SW 1271 (cell line): ENCODE data around the gene CHST9.

ENCODE experiments used
- DNase-seq, 2 experiments: peaks; one replicate each; lab custom pipeline; 2025; lab: John Stamatoyannopoulos, UW

Gene CHST9

GRCh38 chr18:27081701-27082100 is 103.4 kb downstream of the CHST9 start:
- DNase-seq = no peak

- DNase-seq = no peak
Observed at GRCh38 chr18:27075828-27076227, 109.3 kb downstream of the CHST9 start.

DNA sequence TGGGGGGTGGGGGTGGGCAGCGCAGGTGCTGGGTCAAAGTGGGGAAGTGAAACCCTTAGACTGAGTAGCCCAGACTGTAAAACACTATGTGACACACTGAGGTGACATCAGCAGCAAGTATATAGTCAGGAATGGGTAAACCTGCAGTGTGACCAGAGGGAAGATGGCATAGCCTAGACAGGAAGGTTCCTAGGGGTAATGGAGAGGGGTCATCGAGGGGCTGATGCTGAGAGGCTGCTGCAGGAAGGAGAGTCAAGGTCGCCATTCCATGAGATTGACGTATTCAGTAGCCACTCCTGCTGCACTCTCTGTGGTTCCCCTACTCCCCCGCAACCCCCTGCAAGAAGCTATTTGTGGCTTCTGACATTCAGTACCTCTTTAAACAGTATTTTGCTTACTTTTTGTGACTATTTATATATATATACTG is 111.7 kb downstream of the CHST9 start:
- no peak for DNase-seq

DNA sequence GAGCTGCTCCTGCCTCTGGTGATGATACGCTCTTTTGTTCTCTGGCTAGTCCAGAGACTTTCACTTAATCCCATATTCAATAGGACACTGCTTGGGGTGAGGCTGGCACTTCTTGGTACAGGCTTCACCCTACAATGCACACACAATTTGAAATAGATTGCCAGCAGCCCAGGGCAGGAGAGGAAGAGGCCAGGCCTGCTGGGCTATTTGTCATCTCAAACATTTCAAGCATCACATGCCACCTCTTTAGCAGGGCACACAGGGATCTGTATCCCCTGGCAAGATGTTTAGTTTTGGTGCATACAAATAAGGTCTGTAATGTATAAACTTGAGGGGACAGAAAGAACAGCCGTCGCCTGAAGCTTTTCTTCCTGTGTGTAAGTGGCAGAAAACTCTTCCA is 120.4 kb downstream of the CHST9 start:
- no peak for DNase-seq

DNA sequence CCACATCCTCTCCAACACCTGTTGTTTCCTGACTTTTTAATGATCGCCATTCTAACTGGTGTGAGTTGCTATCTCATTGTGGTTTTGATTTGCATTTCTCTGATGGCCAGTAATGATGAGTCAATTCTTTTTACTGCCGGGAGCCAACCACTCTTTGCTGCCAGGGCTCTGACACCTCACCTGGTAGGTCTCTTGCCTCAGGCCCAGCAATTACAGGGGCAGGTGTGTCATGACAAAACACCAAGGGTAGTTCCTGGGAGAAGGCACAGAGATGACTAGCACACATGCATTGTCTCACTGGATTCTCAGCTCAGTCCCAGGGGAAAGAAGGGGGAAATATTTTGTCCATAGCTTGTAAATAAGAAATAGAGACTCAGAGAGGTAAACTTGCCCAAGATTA is 122.3 kb downstream of the CHST9 start:
- no peak for DNase-seq

DNA sequence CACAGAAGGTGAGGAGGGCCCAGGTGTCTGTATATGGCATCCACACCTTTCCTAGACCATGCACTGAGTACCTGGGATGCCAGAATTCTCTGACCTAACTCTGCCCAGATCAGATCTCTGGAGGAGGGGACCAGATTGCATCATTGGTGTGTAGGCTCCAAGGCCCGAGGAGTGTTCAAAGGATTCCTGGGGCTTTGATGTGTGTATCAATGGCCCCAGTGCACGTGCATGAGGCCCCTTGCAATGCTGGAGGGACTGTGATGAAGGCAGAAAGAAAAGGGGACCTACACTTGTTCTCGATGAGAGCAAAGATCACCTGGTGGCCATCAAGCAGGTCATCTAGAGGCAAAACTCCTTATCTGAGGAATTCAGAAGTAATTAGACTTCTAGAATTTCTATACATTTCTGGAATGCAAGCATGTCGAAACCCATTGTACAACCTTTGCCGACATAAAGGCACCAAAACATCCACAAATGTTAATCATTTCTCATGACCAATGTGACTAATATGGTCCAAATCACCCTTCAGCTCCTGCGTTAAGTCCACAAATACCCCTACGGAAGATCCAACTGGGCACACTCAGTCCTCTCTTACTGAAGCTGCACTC is 123.5 kb downstream of the CHST9 start:
- DNase-seq = no peak

DNA sequence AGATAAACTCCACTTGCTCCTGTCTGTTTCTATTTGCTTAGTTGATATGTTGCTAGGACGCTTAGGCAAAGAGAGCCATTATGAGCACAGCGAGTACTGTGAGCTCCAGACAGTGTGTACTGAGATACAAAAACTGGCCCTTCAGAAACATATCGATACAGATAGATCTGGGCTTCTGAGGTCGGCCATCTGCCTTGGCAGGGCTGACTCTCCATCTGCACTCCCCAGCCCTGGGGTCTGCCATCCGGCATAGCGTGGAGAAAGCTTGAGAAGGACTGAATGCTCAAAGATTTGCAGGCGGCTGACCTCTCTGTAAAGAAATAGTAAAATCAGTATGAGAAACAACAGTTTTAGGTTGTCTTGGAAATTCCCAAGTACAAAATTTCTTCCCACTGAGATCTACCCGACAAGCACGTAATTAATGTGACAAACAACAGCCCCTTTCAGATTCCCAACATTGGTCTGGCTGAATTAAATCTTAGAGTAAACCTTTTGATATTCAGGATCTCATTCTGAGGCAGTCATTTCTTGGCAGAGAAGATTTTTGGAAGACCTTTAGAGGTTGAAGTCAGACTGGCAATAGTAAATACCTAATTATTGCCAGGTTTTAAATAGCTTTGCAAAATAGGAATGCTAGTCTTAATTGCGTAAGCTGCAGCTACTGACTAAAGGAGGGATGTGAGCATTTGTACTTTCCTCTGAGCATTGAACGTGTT is 127.4 kb downstream of the CHST9 start:
- no peak for DNase-seq

DNA sequence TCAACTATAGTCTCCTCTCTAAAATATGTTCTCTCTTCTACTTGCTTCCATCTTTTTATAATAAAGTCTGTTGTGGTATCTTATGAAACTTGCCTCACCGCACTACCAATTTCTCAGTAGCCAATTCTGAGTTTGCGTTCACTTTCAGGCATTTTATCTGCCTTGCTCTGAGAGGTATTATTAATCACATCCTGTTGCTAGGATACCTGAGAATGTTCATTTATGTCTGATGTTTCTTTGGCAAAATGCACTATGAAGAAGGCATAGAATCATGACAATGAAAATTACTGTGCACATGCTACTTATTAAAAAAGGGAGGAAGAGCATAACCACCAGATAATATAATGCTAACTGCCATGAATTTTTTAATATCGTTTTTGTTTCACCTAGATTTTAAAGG is 130.2 kb downstream of the CHST9 start:
- DNase-seq = no peak

DNA sequence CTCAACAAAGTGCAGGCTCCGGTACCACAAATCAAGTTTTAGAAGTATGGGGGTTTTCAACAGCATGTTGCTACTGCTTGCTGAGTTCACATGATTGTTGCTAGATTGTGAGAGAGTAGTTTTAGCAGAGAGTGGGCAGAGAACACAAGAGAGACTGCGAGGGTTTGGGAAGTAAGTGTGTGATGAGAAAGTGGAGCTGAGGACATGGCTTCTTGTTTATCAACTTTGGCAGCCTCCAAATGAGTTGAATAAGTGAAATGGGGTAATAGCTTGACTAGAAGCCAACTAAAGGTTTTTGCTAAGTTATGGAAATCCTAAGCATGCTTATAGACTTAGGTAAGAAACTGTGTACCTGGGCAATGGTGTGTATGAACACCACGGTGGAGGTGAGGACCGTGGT is 135.1 kb downstream of the CHST9 start:
- DNase-seq = no peak

GRCh38 chr18:27045342-27045741 is 139.8 kb downstream of the CHST9 start:
- no peak for DNase-seq

- DNase-seq = no peak
Observed at GRCh38 chr18:27042177-27042576, 142.9 kb downstream of the CHST9 start.

GRCh38 chr18:27040796-27041195 is 144.3 kb downstream of the CHST9 start:
- no peak for DNase-seq

DNA sequence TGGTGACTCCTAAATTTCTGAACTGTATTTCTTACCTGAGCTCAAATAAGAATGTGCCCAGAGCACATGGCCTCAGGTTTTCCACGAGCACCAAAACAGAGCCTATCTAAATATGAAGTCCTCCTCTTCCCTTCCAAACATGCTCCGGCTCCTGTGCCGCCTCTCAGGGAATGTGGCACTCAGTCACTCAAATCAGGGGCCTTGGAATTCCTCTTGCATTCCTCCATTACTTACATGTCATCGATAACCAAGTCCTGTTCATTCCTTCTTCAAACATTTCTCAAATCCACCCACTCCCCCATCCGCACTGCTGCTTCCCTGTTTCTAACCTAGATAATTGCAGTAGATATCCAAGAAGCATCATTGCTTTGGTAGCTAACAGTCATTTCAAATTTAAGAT is 151.4 kb downstream of the CHST9 start:
- DNase-seq = no peak

- no peak for DNase-seq
Observed at GRCh38 chr18:27030421-27030820, 154.7 kb downstream of the CHST9 start.

- no peak for DNase-seq
Observed at GRCh38 chr18:27022477-27022876, 162.6 kb downstream of the CHST9 start.

GRCh38 chr18:27017901-27018500 is 167.1 kb downstream of the CHST9 start:
- peak in 1 of 2 experiments; percentile 35 for DNase-seq

DNA sequence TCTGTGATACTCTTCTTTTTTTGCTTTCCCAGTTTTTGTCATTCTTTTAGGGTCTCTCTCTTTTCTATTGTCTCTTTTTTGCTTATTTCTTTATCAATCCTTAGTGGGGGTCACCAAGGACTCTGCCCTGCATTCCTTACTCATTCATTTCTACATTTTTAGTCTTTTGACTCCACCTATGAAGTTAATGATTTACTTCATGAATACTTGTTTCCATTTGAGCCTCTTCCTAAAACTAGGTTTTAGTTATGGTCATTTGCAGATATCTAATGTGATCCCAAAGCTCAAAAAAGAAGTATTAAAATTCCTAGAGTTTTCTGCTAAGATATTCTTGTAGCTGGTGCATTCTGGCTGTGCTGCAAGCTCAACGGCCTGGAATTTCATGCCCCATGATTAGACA is 170.3 kb downstream of the CHST9 start:
- no peak for DNase-seq

DNA sequence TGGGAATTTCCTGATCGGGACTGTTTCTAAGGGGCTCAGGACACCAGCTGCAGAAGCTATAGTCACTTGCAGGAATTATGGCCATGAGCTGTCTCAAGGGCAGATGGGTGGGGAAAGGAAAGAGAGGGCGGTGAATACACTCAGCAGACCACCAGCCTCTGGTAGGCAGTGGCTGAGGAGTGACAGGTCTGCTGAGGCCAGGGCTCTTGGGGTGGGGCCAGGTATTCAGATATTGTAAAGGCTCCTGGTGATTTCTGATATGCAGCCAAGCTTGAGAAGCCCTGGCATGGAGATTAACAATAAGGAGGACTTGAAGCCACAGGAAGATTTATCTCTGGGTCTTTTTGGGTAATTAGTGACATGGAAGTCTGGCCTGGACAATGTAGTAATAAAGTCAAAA is 174.3 kb downstream of the CHST9 start:
- no peak for DNase-seq

DNA sequence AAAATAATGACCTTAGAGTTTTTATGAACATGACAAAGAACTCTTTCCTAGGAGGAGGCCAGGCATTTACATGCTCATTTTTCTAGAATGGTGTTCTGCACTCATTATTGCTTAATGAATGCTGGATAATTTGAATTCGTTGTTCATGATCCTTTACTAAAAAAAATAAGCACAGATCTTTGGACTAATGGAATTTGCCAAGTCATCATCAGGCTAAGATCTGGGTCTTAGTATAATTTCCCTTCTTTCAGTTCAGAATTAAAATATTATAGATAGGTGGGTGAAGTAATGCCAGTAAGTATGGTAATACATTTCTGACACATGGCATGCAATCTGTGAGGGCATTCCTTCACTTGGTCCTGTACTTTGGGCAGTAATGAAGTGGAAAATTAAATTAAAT is 175.8 kb downstream of the CHST9 start:
- DNase-seq = no peak

DNA sequence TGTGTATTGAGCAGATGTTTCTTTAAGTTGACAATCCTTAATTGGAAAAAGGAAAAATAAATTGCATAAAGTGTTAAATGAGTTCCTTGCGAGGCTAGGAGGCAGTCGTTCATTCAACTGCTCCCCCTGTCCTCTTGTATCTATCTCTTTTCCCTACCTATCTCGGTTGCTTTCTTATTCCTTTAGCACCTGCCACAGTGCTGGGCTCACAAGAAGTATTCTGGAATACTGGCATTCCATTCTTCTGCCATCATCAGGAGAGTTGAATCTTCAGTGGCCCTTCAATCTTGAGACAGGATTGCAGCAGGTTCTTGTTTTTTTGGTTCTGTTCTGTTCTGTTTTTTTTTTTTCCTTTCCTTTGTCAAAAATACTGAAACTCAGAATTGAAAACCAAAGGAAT is 176.5 kb downstream of the CHST9 start:
- no peak for DNase-seq

GRCh38 chr18:27007880-27008279 is 177.2 kb downstream of the CHST9 start:
- no peak for DNase-seq

DNA sequence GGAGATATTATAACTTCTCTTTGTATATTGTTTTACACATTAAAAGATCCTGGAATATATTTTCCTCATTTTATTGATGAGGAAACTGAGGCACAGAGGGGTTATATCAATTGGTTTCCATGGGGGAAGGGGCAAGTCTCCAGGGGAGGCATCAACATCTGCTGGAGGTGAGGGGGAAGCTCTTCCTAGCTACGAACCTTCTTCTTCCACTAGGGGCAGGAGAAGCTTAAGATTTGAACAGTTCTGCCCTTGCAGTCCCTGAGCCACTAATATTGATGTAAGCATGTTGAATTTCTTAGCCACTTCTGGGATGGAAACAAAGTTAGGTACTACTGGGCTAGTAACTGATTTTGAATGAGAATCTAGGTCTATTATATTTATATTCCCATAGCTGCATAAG is 179.5 kb downstream of the CHST9 start:
- DNase-seq = peak in 1 of 2 experiments; percentile 47

GRCh38 chr18:27004056-27004829 is 180.9 kb downstream of the CHST9 start:
- DNase-seq = peak in 1 of 2 experiments; percentile 20
